RWPE1 (cell line): ENCODE data around the gene WWTR1.

Experiments
- CTCF ChIA-PET: fragments of 350-600 bp; sonication (Branson Sonifier 250); formaldehyde crosslinking; extraction: SDS; loops from one replicate; lab custom pipeline; 2021; lab: Yijun Ruan, JAX
- POLR2A ChIA-PET: fragments of 400-600 bp; formaldehyde crosslinking; extraction: SDS; loops from one replicate; lab custom pipeline; 2020; ENCODE audit warnings: antibody characterized with exemption; ENCODE audit not compliant: low non-redundant PET; lab: Yijun Ruan, JAX
- DNase-seq: peaks from one replicate; pipeline ENCODE4 v3.0.0; 2012; ENCODE audit warnings: low spot score
- H3K27ac ChIP-seq: fragments of 450-650 bp; 2 replicates; pipeline ENCODE4 v1.5.1; 2017
- CTCF ChIP-seq: fragments of 450-650 bp; conservative IDR thresholded peaks from 2 replicates; pipeline ENCODE4 v1.5.1; 2017; ENCODE audit warnings: low read depth, mild to moderate bottlenecking

WWTR1 gene

GRCh38 chr3:149647812-149648211, 10.0 kb downstream of the WWTR1 start:
- POLR2A ChIA-PET = interaction anchor here (0.6 to 0.9 kb wide), 3 partner anchors 8 to 90 kb away, joined by 3 to 5 read pairs (median 3); partner anchors contain the start of gene WWTR1
- no peak for TF ChIP-seq CTCF
- CTCF ChIA-PET = interaction anchor here (0.6 kb wide), 1 partner anchor 237 kb away, joined by 3 read pairs; no protein-coding TSS in a partner anchor

GRCh38 chr3:149647285-149647684, 10.5 kb downstream of the WWTR1 start:
- no peak for DNase-seq
- ChIA-PET CTCF (no interaction called here), POLR2A (interaction anchor here (0.6 kb wide), 1 partner anchor 8 kb away, joined by 3 read pairs; no protein-coding TSS in a partner anchor)
- H3K27ac ChIP-seq = no peak overlapping the region
- no peak for TF ChIP-seq CTCF

More at GRCh38 chr3:149647812-149648211, 10.0 kb downstream of the WWTR1 start:
- no peak for DNase-seq
- no peak overlapping the region for H3K27ac ChIP-seq

GRCh38 chr3:149646181-149646766, 11.6 kb downstream of the WWTR1 start:
- peak; percentile 64 for DNase-seq
- CTCF ChIA-PET = no interaction called here
- no peak for TF ChIP-seq CTCF
- H3K27ac ChIP-seq = no peak overlapping the region
- POLR2A ChIA-PET = interaction anchor here (0.6 kb wide), 1 partner anchor 42 kb away, joined by 6 read pairs; no protein-coding TSS in a partner anchor

- CTCF ChIA-PET = no interaction called here
Measured at GRCh38 chr3:149643963-149644362, 13.9 kb downstream of the WWTR1 start.

GRCh38 chr3:149643482-149643798, 14.4 kb downstream of the WWTR1 start:
- no peak for DNase-seq
- TF ChIP-seq CTCF = no peak
- no peak overlapping the region for H3K27ac ChIP-seq
- ChIA-PET POLR2A (no interaction called here), CTCF (interaction anchor here (1.1 kb wide), 1 partner anchor 27 kb away, joined by 3 read pairs; no protein-coding TSS in a partner anchor)

More at GRCh38 chr3:149643963-149644362, 13.9 kb downstream of the WWTR1 start:
- POLR2A ChIA-PET = no interaction called here
- TF ChIP-seq CTCF = no peak
- H3K27ac ChIP-seq = no peak overlapping the region
- no peak for DNase-seq

GRCh38 chr3:149640976-149641728, 16.7 kb downstream of the WWTR1 start:
- CTCF ChIA-PET = interaction anchor here (0.7 kb wide), 1 partner anchor 287 kb away, joined by 3 read pairs; no protein-coding TSS in a partner anchor
- no peak for DNase-seq

More at GRCh38 chr3:149640976-149641728, 16.7 kb downstream of the WWTR1 start:
- no peak overlapping the region for H3K27ac ChIP-seq
- TF ChIP-seq CTCF = no peak
- POLR2A ChIA-PET = no interaction called here
